ENCODE results near the gene TTC14.

GRCh38 chr3:180575571-180575970 lies 26.4 kb upstream of the TTC14 start:
- TF ChIP-seq CTCF (IDR thresholded peaks at IDR 0.05) = no peak
- no peak for TF ChIP-seq POLR2A (IDR thresholded peaks at IDR 0.05)
